Measurements from ENCODE around the gene SMAD1.
"Not testable (repeated sequence)": the region's sequence is repeated elsewhere in the genome, so short reads cannot be mapped to it uniquely, and the experiment has no call there.

The SMAD1 gene

DNA sequence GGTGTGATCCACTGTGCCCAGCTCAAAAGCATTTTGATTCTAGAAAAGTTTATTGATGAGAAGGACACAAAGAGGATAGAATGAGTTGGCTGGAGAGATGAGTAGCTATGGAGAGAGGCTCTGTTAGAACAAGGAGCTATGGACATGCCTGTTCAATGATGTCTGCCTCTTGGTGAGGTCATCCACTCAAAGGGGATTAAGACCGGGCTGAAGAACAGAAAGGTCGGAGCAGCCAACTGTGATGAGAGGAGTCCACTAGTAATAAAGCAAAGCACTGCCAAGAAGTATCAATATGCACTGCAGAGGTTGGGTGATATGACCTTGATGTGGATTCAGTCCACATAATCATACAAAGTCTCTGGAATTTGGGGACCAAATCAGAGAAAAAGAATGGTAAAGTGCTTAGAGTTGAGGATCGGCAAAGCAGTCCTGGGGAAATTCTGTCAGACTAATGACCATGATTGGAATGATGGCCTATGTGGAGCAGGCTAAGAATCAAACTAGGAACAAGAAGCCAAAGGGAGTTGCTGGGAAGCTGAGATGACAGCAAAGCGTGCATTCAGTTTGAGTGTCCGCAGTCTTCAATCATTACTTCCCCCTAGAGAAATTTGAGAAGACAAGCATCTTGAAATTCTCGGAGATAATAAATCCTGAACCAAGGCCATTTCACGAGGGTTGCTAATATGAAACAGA is 81.8 kb downstream of the SMAD1 start:
- no peak for DNase-seq (ENCODE audit: low read depth in 2 of 2)

DNA sequence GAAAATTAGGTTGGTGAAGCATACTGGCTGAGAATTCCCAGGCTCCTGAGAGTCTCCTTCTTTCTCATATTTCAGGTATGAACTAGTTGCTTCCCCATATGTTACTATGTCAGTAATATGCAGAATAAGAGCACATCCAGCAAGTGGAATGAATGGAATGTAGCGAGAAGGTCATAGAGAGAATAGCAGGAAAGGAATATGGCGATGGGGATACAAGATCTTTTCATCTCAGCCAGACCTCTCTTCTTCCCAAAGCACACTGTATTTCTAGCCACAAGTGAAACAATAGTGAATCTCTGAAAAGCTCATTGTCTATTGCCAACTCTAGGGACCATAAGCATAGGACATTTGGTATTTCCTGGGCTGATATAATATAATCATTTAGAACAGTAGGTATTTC is 82.9 kb downstream of the SMAD1 start:
- DNase-seq (ENCODE audit: low read depth in 2 of 2): no peak

DNA sequence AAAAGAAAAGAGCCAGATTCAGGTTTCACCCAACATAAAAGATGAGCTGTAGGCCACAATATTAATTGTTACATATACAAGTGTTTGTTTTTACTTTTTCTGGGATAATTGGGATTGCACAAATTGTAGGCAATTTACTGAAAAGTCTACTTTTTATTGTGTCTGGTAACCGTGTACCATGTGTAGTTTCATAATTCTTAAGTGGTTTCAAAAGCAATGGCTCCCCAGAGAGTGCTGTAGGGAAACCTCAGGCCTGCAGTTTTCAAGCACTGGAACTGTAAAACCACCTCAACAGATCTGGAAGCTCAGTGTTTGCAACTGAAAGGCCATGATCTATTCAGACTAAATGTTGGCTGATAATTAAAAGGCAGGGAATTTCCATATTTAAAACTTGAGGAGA is 83.7 kb downstream of the SMAD1 start:
- DNase-seq (ENCODE audit: low read depth in 2 of 2): no peak

DNA sequence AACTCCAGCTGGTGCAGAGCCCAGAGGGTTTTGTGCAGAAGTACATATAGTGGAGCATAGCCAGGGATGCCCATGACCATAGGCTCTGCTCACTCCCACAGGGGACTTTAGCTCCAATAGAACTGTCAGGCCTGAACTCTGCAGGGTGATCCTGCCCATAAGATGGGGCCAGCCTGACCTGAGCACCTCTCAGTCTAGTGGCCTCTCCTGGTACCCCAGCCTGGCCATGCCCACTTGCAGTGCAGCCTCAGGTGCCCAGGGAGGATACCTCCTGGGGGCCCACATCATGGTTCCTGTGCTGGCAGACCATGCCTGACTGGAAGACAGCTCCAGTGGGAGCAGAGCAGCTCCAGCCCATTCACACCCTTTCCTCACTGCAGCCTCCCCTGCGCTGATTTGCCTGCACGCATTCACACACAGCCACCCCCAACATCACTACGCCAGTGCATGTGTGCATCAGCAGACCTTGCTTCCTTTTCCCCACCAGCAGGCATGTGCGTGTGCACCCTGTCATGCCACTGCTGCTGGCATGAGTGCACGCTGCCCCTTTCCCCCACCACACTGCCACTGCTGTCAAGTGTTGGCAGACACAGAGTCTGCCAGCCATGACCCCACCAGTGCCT is 84.5 kb downstream of the SMAD1 start:
- no peak for DNase-seq (ENCODE audit: low read depth in 2 of 2)

DNA sequence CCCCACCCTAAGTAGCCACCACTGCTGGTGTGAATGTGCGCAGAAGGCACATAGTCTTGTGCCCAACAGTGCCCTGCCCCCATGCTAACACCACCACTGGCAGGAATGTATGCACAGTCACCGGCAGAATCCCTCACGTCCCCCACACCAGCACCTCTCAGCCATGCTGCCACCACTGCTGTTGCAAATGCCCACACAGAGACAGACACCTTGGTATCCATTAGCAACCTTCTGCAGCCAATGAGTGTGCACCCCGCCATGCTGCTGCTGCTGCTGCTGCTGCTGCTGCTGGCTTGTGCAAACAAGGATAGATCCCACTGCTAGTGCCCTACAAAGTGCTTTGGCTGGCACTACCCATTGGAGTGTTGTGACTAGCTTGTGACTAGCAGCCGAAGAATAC is 85.1 kb downstream of the SMAD1 start:
- DNase-seq (ENCODE audit: low read depth in 2 of 2): no peak

DNA sequence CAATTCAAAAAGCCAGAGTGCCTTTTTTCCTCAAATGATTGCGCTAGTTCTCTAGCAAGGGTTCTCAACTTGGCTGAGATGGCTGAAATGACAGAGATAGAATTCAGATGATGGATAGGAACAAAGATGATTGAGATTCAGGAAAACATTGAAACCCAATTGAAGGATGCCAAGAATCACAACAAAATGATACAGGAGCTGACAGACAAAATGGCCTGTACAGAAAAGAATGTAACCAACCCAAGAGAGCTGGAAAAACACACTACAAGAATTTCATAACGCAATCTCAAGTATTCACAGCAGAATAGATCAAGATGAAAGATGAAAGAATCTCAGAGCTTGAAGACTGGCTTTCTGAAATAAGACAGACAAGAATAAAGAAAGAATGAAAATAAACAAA is 85.9 kb downstream of the SMAD1 start:
- DNase-seq (ENCODE audit: low read depth in 2 of 2): no peak

DNA sequence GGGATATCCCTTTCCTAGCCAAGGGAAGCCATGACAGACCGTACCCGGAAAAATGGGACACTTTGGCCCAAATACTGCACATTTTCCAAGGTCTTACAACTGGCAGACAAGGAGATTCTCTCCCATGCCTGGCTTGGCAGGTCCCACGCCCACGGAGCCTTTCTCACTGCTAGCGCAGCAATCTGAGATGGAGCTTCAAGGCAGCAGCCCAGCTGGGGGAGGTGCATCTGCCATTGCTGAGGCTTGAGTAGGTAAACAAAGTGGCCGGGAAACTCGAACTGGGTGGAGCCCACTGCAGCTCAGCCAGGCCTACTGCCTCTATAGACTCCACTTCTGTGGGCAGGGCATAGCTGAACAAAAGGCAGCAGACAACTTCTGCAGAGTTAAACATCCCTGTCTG is 92.9 kb downstream of the SMAD1 start:
- not testable (repeated sequence) for DNase-seq (ENCODE audit: low read depth in 2 of 2)

DNA sequence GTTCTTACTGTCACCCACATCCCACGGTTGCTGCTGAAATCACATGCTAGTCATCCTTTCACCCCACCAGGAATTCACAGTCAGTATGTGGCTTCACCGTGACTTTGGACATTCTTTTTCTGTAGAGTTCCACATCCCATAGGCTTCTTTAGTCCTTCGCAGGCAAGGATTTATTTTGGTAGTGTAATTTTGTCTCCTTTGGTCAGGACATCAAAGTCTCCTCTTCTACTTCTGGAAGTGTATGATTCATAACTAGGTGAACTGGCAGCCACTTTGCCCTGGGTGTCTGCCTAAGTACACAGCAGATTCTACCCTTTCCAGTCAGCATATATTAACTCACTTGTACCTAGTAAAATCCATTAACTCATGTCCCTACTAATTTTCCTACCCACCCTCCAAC is 99.3 kb downstream of the SMAD1 start:
- no peak for DNase-seq (ENCODE audit: low read depth in 2 of 2)

DNA sequence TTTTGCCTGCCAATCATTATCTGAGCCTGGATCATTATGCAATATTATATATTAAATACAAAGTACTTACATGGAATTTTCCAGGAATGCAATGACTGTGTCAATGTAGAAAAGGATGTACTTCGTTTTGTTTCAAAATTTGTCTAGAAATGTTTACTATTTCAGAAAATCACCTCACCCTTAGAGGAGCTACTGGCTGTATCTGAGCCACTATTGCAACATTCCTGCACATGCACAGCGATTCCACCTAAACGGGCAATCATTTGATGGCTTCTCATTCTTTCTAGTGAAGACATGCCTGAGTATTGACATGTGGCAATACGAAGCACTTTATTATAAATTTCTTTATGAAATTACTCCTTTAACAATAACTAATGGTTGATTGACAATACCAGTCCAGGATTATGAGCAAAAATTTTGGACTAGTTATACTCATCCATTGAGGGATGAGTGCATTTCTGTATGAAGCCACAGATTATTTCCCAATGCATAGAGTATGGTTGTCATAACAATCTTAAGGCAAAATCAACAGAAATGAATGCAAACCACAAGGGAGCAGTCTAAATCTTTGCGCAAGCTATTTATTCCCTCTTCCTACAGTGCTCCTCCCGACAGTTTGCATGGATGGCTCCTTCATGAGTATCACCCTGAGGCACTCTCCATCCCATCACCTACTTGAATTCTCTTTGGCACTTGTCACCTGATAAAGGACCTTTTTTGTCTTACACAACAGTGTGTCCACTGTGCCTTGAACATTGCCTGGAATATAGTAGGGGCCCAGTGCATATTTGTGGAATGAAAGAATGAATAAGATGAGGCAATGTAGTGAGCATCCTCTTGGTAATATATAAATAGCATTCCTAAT is 101.8 kb downstream of the SMAD1 start:
- no peak for DNase-seq (ENCODE audit: low read depth in 2 of 2)

DNA sequence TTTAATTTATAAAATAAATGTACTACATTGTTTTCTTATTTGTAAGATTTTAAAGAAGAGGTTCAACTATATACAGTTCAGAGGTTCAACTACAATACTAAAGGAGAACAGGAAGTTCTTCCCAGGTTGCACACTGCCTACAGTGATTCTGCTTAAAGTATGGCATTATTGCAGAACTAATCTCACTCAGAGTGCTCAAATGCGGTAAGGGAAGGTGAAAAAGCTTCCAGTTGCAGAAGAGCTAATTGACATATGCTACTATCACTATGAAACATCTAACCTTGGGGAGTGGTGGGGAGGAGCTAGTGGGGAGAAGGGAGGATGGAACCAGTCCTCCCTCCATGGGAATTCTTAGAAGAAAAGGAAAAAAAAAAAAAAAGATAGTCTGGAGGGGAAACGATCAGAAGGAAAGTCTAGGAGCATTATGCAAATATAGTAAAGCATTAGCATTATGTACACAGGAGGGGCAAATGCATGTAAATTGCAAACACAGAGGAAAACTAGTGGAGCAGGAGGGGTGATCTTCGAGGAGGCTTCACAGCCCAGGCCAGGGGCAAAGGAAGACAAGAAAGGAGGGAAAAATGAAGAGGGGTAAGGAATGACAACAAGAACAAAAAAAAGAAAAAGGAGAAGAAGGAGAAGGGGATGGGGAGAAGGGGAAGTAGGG is 105.6 kb downstream of the SMAD1 start:
- no peak for DNase-seq (ENCODE audit: low read depth in 2 of 2)

DNA sequence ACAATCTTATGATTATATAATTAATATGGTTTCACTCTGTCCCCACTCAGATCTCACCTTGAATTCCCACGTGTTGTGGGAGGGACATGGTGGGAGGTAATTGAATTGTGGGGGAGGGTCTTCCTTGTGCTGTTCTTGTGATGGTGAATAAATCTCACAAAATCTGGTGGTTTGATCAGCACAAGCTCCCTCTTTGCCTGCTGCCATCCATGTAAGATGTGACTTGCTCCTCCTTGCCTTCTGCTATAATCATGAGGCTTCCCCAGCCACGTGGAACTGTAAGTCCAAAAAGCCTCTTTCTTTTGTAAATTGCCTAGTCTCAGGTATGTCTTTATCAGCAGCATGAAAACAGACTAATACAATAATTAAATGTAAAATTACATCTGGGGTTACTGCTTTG is 107.7 kb downstream of the SMAD1 start:
- DNase-seq (ENCODE audit: low read depth in 2 of 2): not testable (repeated sequence)

DNA sequence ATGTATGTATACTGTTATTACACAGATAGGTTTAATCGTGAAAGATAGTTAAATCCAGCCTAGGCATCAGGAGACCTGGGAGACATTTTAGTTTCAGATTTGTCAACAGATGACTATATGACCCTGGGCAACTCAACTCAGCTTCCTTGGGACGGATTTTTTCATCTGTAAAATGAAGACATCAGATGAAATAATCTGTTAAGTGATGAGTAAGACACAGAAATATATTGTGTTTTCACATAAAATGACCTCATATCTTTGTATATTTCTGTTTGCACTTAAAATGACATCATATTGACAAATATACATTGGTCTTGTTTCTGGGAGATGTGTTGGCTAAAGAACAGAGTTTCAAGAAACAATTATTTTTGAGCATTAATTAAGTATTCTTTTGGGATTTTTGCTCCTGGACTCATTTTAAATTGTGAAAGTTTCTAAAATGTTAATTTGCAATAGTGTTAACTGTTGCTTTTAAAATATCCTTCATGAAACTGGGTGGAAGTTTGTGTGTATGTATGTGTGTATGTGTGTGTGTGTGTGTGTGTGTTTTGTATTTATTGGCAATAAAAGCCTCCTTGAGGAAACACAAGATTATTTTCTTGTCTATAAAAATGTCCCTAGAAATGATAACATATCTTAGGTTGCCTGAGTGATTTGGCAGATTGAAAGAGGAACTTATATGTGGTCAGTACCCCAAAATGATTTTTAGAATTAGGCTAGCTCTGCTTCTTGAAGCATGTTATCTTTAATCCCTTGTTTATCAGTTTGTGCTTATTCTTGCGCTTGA is 108.5 kb downstream of the SMAD1 start:
- DNase-seq (ENCODE audit: low read depth in 2 of 2): no peak

DNA sequence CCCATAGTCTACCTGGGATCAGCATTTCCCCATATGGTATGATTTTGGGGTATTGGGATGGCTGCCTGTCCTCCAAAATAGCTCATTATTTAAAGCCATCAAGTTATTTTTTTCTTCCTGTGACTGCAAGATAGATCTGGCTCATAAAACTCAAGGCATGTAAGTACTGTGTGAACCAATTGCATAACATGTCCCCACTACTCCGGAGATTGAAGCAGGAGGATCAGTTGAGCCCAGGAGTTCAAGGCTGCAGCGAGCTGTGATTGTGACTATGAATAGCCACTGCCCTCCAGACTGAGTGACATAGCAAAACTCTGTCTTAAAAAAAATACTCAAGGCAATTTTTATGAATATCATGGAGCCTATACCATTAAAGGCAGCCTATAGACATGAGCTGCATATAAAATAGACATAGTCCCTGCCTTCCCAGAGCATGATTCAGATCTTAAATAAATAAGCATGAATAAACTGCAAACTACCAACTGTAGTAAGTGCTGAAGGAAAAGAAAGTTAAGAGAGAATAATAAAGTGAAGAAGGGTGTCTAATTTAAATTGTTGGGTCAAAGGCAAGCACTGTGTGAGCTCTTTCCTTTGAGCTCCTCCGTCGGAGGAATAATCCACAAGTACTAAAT is 120.6 kb downstream of the SMAD1 start:
- no peak for DNase-seq (ENCODE audit: low read depth in 2 of 2)

DNA sequence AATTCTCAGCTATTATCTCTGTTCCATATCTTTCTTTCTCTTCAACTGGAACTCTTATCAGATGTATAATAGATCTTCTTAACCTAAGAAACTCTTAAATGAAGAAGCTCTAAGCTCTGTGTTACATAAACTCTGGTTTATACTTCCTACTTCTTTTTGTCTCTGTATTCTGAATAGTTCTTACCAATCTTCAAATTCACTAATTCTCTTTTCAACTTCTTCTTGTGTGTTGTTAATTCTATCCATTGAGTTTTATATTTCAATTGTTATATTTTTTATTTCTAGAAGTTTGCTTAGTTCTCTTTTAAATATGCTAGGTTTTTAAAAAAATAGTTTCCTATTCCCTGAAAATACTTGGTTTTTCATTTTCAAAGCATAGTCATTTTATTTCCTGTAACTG is 124.3 kb downstream of the SMAD1 start:
- DNase-seq (ENCODE audit: low read depth in 2 of 2): no peak

Data from stimulated activated CD8-positive, alpha-beta memory T cell treated with anti-CD3 and anti-CD28 coated beads, Interleukin-15, amount 100 ng/mL, for 48 hours (primary cell).